Lung (tissue), 12 donors: ENCODE measurements around the gene C19orf12. TPM values are rescaled to one million over a fixed set of nuclear protein-coding genes. Genes with fewer than 3 reads are reported as not detected.
"Not testable (repeated sequence)": the region's sequence is repeated elsewhere in the genome, so short reads cannot be mapped to it uniquely, and the experiment has no call there.

Source experiments
- ATAC-seq: fragments of 200-7000 bp; cut with Tn5 transposase; one replicate; pipeline ENCODE4 v1.9.1; 2020; ENCODE audit warnings: moderate number of reproducible peaks; ENCODE audit not compliant: insufficient read depth, low FRiP score
- DNase-seq, 3 donors: peaks; one replicate each; pipeline ENCODE4 v3.0.0-alpha.2; 2013 to 2017
- H3K27ac ChIP-seq, 2 donors: one replicate each; pipeline ENCODE4 v1.5.1; 2013; ENCODE audit warnings: mild to moderate bottlenecking in 2 of 2, moderate library complexity in 2 of 2, control low read depth in 1 of 2, inconsistent platforms in 1 of 2, low read depth in 1 of 2, low read length in 1 of 2
- H3K27me3 ChIP-seq, 3 donors: one replicate each; pipeline ENCODE4 v1.5.1; 2013; ENCODE audit warnings: low read length in 2 of 3; ENCODE audit not compliant: control insufficient read depth in 3 of 3, insufficient read depth in 3 of 3
- H3K36me3 ChIP-seq, 4 donors: one replicate each; pipeline ENCODE4 v1.5.1; 2013; ENCODE audit warnings: low read length in 4 of 4, mild to moderate bottlenecking in 1 of 4, moderate library complexity in 1 of 4; ENCODE audit not compliant: control insufficient read depth in 4 of 4, insufficient read depth in 4 of 4
- H3K4me1 ChIP-seq, 5 donors: one replicate each; pipeline ENCODE4 v1.5.1; 2013; ENCODE audit warnings: low read length in 5 of 5, mild to moderate bottlenecking in 2 of 5, moderate library complexity in 1 of 5; ENCODE audit not compliant: control insufficient read depth in 5 of 5, insufficient read depth in 5 of 5
- H3K4me3 ChIP-seq: one replicate; pipeline ENCODE4 v1.5.1; 2013; ENCODE audit warnings: mild to moderate bottlenecking, control low read depth, moderate library complexity
- H3K9ac ChIP-seq, 2 donors: one replicate each; pipeline ENCODE4 v1.5.1; 2013; ENCODE audit warnings: low read length in 2 of 2, control low read depth in 1 of 2; ENCODE audit not compliant: insufficient read depth in 1 of 2
- H3K9me3 ChIP-seq, 4 donors: one replicate each; pipeline ENCODE4 v1.5.1; 2013; ENCODE audit warnings: low read length in 3 of 4, mild to moderate bottlenecking in 1 of 4, moderate library complexity in 1 of 4; ENCODE audit not compliant: control insufficient read depth in 4 of 4, insufficient read depth in 3 of 4
- CTCF ChIP-seq: IDR thresholded peaks from 2 replicates; pipeline ENCODE4 v1.5.1; 2012; ENCODE audit warnings: mild to moderate bottlenecking; ENCODE audit errors: control extremely low read depth, extremely low read depth
- WGBS, 2 donors: extraction: QIAGEN DNeasy Blood & Tissue Kit; methylation state at CpG; one replicate each; pipeline ENCODE4 v1.1.7; 2013; 5-methylcytosine and 5-hydroxymethylcytosine counted together
- polyA plus RNA-seq, 2 donors: library from polyadenylated mRNA; stranded (reverse); fragments of 200-250 nt; gene quantifications; one replicate each; pipeline ENCODE4 v1.2.1, GENCODE V29; 2013
- total RNA-seq, 2 donors: library from RNA; depleted of rRNA in 1 of 2; stranded (reverse); fragments of >200 nt in 1 of 2; gene quantifications; one replicate each; pipeline ENCODE4 v1.2.1, GENCODE V29; 2014 to 2021
- donor health status: control.
- donor health status: control.
- donor health status: Bipolar disorder and iron deficiency.
- donor health status: healthy.
- donor health status: DM: yes; HTN: yes; CAD: no.

The C19orf12 gene
- total and polyA plus RNA-seq, 4 donors, result 11.4 to 26.0 (median 17.7) TPM

- no peak overlapping the region for H3K9ac ChIP-seq
- no peak for ATAC-seq
- no peaks in the 10 kb centered on the region for H3K9me3 ChIP-seq
- peaks cover 0 to 12% (median 0%) of the 10 kb centered on the region in 5 donors for H3K4me1 ChIP-seq
- H3K27ac ChIP-seq, result peak overlapping the region; percentile 16 to 80
- 76 to 78% methylated on average over 11 of the region's 11 CpGs for WGBS, 2 donors
- H3K4me3 ChIP-seq, result no peak overlapping the region
- peak in 1 of 3 donors; percentile 5 for DNase-seq
- H3K27me3 ChIP-seq, result no peaks in the 10 kb centered on the region
- peaks cover 0 to 23% (median 7%) of the 10 kb centered on the region in 4 donors for H3K36me3 ChIP-seq
- no peak for TF ChIP-seq CTCF
These were observed 42.1 kb downstream of the C19orf12 start for GRCh38 chr19:29672933-29673336.

- Histone ChIP-seq H3K9me3 (no peaks in the 10 kb centered on the region), H3K9ac (no peak overlapping the region), H3K4me3 (no peak overlapping the region), H3K27me3 (no peaks in the 10 kb centered on the region), H3K27ac (peak overlapping the region; percentile 16 to 80), H3K36me3 (peaks cover 0 to 23% (median 7%) of the 10 kb centered on the region in 4 donors), H3K4me1 (peaks cover 0 to 16% (median 3%) of the 10 kb centered on the region in 5 donors)
- 88 to 91% methylated on average over 8 of the region's 8 CpGs for WGBS, 2 donors
- peak in 1 of 3 donors; percentile 8 for DNase-seq
- no peak for ATAC-seq
- no peak for TF ChIP-seq CTCF
These were observed 42.6 kb downstream of the C19orf12 start for GRCh38 chr19:29672319-29672932.

GRCh38 chr19:29671393-29672160 is 43.5 kb downstream of the C19orf12 start:
- 41 to 48% methylated on average over 12 of the region's 12 CpGs for WGBS, 2 donors
- Histone ChIP-seq H3K4me3 (no peak overlapping the region), H3K9me3 (no peaks in the 10 kb centered on the region), H3K27me3 (no peaks in the 10 kb centered on the region), H3K9ac (no peak overlapping the region), H3K4me1 (peaks cover 3 to 17% (median 11%) of the 10 kb centered on the region in 5 donors), H3K27ac (peak overlapping the region; percentile 61 to 80), H3K36me3 (peaks cover 0 to 23% (median 7%) of the 10 kb centered on the region in 4 donors)
- peak in 2 of 3 donors; percentile 32 to 53 for DNase-seq
- no peak for TF ChIP-seq CTCF
- ATAC-seq, result no peak

- H3K27me3 ChIP-seq, H3K9ac ChIP-seq, H3K4me3 ChIP-seq, ATAC-seq, H3K9me3 ChIP-seq: not testable (repeated sequence)
- 67 to 84% methylated on average over 6 of the region's 6 CpGs for WGBS, 2 donors
- Histone ChIP-seq H3K4me1 (peaks cover 9 to 17% (median 13%) of the 10 kb centered on the region in 5 donors), H3K36me3 (peaks cover 0 to 22% (median 7%) of the 10 kb centered on the region in 4 donors), H3K27ac (peak overlapping the region in 1 of 2 donors; percentile 80)
- DNase-seq, result peak in 1 of 3 donors; percentile 0
These were observed 44.1 kb downstream of the C19orf12 start for GRCh38 chr19:29671026-29671392.
